PFSK-1 (cell line): ENCODE results near the gene TBC1D2.

Experiments used
- FOXP2 ChIP-seq: optimal IDR thresholded peaks from 2 replicates; pipeline ENCODE3; 2011; ENCODE audit warnings: borderline replicate concordance, control low read depth, inconsistent platforms; ENCODE audit not compliant: insufficient read depth; ENCODE audit errors: extremely low read length, extremely low read depth
- POLR2AphosphoS5 ChIP-seq: IDR thresholded peaks from 2 replicates; pipeline ENCODE4 v1.6.1; 2012; ENCODE audit warnings: low read depth, mild to moderate bottlenecking, control low read depth, low read length, moderate library complexity
- REST ChIP-seq, 2 experiments: IDR thresholded peaks; 2 replicates each; pipeline versions ENCODE4 v1.6.1 to v1.8.0; 2011 to 2012; ENCODE audit warnings: low read depth in 2 of 2, low read length in 2 of 2, control low read depth in 1 of 2, inconsistent platforms in 1 of 2, mild to moderate bottlenecking in 1 of 2, moderate library complexity in 1 of 2; ENCODE audit not compliant: insufficient read depth in 1 of 2
- SIN3A ChIP-seq: IDR thresholded peaks from 2 replicates; pipeline ENCODE4 v1.6.1; 2012; ENCODE audit warnings: mild to moderate bottlenecking, low read length, moderate library complexity, borderline replicate concordance; ENCODE audit not compliant: insufficient read depth
- TAF1 ChIP-seq: IDR thresholded peaks from 2 replicates; pipeline ENCODE4 v1.6.1; 2012; ENCODE audit warnings: low read length, control low read depth, borderline replicate concordance; ENCODE audit not compliant: insufficient read depth

GRCh38 chr9:98175762-98176161 lies 79.7 kb downstream of the TBC1D2 start:
- TF ChIP-seq POLR2AphosphoS5 (no peak), REST (IDR thresholded peaks at IDR 0.05; ENCODE audit: insufficient read depth in 1 of 2, low read depth in 2 of 2, low read length in 2 of 2) (no peak), FOXP2 (no peak), TAF1 (no peak), SIN3A (no peak)
